Thyroid gland (tissue), 4 donors: Measurements from ENCODE around the gene CDH23.

Experiments used
- POLR2A ChIP-seq, 2 donors: fragments of 450-650 bp; IDR thresholded peaks; one replicate each; pipeline ENCODE4 v1.6.1; 2017; ENCODE audit warnings: antibody characterized with exemption in 2 of 2, mild to moderate bottlenecking in 2 of 2, moderate library complexity in 1 of 2
- TF ChIP-seq, protein P1 (sequence below), 6 experiments: fragments of 200-600 bp in 3 of 6; fragments of 450-650 bp in 3 of 6; sonication (generic) in 3 of 6; IDR thresholded peaks; one replicate each; pipeline ENCODE4 v1.5.1; 2016 to 2019; ENCODE audit warnings: antibody characterized with exemption in 6 of 6, mild to moderate bottlenecking in 2 of 6, inconsistent platforms in 1 of 6, moderate library complexity in 1 of 6

- TF ChIP-seq, protein P1, sequence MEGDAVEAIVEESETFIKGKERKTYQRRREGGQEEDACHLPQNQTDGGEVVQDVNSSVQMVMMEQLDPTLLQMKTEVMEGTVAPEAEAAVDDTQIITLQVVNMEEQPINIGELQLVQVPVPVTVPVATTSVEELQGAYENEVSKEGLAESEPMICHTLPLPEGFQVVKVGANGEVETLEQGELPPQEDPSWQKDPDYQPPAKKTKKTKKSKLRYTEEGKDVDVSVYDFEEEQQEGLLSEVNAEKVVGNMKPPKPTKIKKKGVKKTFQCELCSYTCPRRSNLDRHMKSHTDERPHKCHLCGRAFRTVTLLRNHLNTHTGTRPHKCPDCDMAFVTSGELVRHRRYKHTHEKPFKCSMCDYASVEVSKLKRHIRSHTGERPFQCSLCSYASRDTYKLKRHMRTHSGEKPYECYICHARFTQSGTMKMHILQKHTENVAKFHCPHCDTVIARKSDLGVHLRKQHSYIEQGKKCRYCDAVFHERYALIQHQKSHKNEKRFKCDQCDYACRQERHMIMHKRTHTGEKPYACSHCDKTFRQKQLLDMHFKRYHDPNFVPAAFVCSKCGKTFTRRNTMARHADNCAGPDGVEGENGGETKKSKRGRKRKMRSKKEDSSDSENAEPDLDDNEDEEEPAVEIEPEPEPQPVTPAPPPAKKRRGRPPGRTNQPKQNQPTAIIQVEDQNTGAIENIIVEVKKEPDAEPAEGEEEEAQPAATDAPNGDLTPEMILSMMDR (IDR thresholded peaks at IDR 0.05): no peak
- TF ChIP-seq POLR2A (IDR thresholded peaks at IDR 0.05): no peak
Observed at GRCh38 chr10:71677261-71677660, 280.5 kb downstream of the CDH23 start.
